Non-pigmented ciliary epithelial cell (primary cell): Measurements from ENCODE around the gene XYLT2.

ENCODE experiments used
- DNase-seq: peaks from one replicate; pipeline ENCODE4 v3.0.0-alpha.2; 2010; ENCODE audit warnings: low read depth

The XYLT2 gene

DNA sequence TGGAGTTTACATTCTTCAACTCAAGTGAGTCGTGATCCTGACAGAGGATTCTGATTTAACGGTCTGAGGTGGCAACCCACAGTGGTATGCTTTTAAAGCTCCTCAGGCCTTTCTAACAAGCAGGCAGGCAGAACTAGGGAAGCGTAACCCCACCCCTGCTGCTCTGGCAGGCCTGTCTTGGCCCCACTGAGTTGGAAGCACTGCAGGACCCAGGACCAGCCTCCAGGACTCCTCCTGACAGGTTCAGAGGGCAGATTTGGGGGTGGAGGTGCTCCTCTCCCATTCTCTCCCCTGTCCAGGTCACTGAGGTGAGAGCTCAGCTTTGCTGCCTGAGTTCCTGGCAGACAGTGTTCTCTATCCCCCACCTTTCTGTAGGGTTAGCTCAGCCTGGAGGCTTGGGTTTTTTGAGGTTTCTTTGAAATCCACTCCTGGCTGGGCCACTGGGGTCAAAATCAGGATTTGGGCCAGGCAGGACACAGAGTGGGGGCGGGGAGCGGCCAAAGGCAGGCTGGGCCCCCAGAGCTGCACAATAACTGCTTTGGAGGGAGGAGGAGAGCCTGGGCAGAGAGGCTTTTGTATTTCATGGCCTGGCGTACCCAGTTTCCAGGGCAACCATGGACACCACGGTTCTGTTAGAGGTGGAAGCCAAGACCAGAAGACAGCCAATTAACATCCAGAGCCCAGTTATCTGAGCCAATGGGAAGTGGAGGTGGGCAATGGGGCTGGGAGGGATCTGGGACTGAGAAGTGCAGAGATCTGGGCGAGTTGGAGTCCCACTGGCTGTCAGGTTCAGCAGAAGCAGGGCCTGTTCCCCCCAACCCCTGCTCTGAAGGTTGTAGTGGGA lies 17.5 kb downstream of the XYLT2 start:
- peak; percentile 17 for DNase-seq

- no peak for DNase-seq
Observed at GRCh38 chr17:50364061-50364458, 18.1 kb downstream of the XYLT2 start.

DNA sequence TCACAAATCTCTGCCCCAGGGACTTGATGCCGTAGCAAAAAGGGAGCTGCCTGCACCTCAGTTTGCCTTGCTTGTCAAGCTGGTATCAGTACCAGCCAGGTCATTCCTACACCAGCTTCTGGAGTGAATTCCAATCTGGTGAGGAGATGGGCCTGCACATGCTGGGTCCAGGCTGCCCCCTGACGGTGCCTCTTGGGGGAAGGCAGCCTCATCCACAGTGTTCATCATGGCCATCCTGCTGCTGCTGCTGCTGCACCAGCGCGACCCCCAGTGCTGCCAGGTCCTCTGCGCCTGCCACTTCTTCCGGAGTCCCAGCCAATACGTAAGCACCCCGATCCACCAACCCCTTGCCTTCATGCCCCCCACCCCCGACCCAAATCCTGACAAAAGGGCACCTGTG lies 18.8 kb downstream of the XYLT2 start:
- DNase-seq = peak; percentile 28

- no peak for DNase-seq
Observed at GRCh38 chr17:50365165-50365564, 19.2 kb downstream of the XYLT2 start.

- DNase-seq = no peak
Observed at GRCh38 chr17:50365649-50366393, 19.9 kb downstream of the XYLT2 start.

- DNase-seq = no peak
Observed at GRCh38 chr17:50367401-50367800, 21.5 kb downstream of the XYLT2 start.

- DNase-seq = no peak
Observed at GRCh38 chr17:50370052-50370451, 24.1 kb downstream of the XYLT2 start.

DNA sequence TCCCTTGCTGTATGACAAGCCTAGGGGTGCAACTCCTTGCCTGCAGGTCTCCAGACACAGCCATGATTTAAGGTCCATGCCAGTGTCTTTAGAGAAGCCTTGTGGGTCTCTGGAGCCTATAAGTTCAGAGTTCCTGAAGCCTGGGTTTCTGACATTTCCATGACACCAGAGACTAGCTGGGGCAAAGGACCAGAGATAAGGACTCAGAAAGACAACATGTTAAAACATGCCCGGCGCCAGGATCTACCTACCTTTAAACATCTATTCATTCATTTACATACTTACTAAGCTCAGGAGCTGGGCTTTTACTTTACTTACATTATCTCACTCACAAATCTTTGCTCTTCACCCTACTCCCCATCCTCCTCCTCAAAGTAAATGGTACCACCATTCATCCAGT lies 25.6 kb downstream of the XYLT2 start:
- no peak for DNase-seq

- no peak for DNase-seq
Observed at GRCh38 chr17:50372222-50372757, 26.4 kb downstream of the XYLT2 start.

DNA sequence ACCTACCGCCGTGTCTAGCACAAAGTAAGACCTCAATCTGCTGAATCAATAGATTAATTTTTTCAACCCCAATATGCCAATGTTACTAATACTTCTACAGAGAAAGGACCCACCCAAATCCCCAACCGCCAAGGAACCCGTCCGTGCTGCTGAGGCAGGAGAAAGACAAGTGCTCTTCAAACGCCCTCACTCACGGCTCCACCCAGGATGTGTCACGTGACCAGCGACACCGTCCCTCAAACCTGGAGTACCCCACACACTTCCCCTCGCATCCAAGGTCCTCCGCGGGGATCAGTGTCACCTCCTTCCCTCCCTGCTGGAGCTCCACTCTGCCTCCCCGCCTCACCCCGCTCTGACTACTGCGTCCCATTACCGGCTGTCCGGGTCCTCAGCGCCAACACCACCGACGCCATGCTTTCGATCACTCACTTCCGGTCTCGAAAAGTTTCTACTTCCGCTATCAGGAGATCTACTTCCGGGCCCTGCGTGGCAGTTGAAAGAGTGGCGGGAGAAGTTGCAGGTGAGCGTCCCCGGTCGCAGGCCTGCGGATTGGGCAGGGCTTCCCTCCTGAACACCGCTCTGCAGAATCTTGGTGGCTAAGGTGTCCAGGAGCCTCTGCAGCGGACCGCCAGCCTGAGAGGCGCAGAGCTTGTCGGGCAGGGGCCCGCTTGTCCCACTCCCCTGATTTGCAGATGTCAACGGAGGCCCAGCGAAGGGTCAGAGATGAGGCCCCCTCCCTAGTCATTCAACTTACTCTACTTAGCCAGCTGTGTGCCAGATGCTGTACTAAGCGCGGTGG lies 27.0 kb downstream of the XYLT2 start, which contains the start of the genes EME1 and MRPL27:
Gene EME1, plus strand, starts transcription at position 472 of the 799 bp plus-strand sequence. CDS start 1,980 bp downstream, outside the sequence.
Gene MRPL27, minus strand, starts transcription at position 427 of the 799 bp plus-strand sequence. Its CDS starts 14 bp downstream, at position 413.
- DNase-seq = peak; percentile 49

- DNase-seq = no peak
Observed at GRCh38 chr17:50373705-50374104, 27.8 kb downstream of the XYLT2 start.

GRCh38 chr17:50375858-50376538 lies 30.1 kb downstream of the XYLT2 start:
- DNase-seq = no peak

- DNase-seq = no peak
Observed at GRCh38 chr17:50379351-50380132, 33.6 kb downstream of the XYLT2 start.

- DNase-seq = no peak
Observed at GRCh38 chr17:50380369-50381259, 34.7 kb downstream of the XYLT2 start.

DNA sequence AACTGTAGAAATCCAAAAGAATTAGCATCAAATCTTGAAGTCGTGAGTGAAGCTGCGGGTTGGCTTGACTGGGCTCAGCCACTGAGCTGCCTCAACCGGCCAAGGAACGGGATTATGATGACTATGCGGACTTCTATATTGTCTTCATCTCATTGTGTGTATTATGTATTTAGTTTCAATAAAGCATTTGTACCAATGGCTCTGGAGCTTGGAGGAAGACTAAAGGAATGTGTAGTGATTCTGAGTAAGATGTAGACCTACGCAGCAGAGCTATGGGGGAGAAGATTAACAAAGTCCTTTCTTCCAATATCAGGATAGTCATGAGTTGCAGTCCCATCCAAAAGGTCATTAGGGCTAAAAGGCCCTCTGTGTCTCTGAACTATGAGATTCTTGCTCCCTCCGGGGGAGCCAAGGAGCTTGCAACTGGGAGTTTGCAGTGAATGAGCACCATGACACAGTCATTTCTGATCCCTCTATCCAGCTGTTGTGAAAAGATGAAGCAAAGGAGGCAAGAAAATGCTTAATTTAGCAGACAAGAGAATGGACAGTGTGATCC lies 35.4 kb downstream of the XYLT2 start:
- no peak for DNase-seq

GRCh38 chr17:50381920-50382319 lies 36.0 kb downstream of the XYLT2 start:
- no peak for DNase-seq

GRCh38 chr17:50382931-50383330 lies 37.0 kb downstream of the XYLT2 start:
- DNase-seq = no peak

GRCh38 chr17:50386510-50386909 lies 40.6 kb downstream of the XYLT2 start:
- DNase-seq = no peak

DNA sequence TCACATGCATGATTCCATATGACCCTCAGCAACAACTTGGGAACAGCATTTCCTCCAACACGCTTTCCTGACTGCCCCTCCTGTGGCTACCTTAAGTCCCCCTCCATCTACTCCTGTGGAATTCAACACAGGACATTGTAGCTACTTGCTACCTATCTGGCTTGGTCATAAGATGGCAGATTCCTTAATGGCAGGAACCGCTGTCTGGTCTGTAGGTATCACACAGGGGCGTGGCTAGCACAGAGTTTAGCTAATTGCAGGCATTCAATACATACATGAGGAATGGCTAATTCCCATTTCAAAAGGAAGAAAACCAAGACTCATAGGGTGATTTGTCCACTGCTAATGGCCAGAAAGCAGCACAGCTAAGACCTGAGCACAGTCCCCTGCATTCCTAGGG lies 42.8 kb downstream of the XYLT2 start:
- no peak for DNase-seq
